Renal pelvis (tissue), 4 donors: Measurements from ENCODE around the gene TNRC18. TPM values are rescaled to one million over a fixed set of nuclear protein-coding genes. Genes with fewer than 3 reads are reported as not detected.
A peak's percentile ranks its signal among the peaks of the same experiment; 100 is the strongest.

ENCODE experiments used
- DNase-seq: peaks from one replicate; pipeline ENCODE4 v3.0.0-alpha.2; 2013
- polyA plus RNA-seq, 3 donors: library from polyadenylated mRNA; unstranded; fragments of 120-200 nt; gene quantifications; one replicate each; pipeline ENCODE4 v1.2.1, GENCODE V29; 2013; ENCODE audit not compliant: insufficient read length in 3 of 3

TNRC18 gene
- polyA plus RNA-seq, 3 donors, result 126 to 150 (median 132) TPM

GRCh38 chr7:5430612-5430947 is 6.9 kb upstream of the TNRC18 start:
- DNase-seq, result no peak

- DNase-seq, result no peak
These were observed 6.4 kb upstream of the TNRC18 start for GRCh38 chr7:5429857-5430611.

- no peak for DNase-seq
These were observed 5.7 kb upstream of the TNRC18 start for GRCh38 chr7:5429253-5429856.

- DNase-seq, result no peak
These were observed 5.0 kb upstream of the TNRC18 start for GRCh38 chr7:5428478-5429252.

- DNase-seq, result no peak
These were observed 2.5 kb upstream of the TNRC18 start for GRCh38 chr7:5426226-5426475.

GRCh38 chr7:5425507-5426225 is 2.0 kb upstream of the TNRC18 start:
- peak; percentile 94 for DNase-seq

GRCh38 chr7:5424749-5425506 is 1.3 kb upstream of the TNRC18 start:
- no peak for DNase-seq

GRCh38 chr7:5423976-5424748 is 528 bp upstream of the TNRC18 start:
- peak; percentile 100 for DNase-seq

- no peak for DNase-seq
These were observed 983 bp downstream of the TNRC18 start for GRCh38 chr7:5422396-5423305.

- no peak for DNase-seq
These were observed 1.8 kb downstream of the TNRC18 start for GRCh38 chr7:5421714-5422395.

- DNase-seq, result no peak
These were observed 2.5 kb downstream of the TNRC18 start for GRCh38 chr7:5420881-5421713.

GRCh38 chr7:5420067-5420880 is 3.4 kb downstream of the TNRC18 start:
- no peak for DNase-seq

- DNase-seq, result no peak
These were observed 4.0 kb downstream of the TNRC18 start for GRCh38 chr7:5419539-5420066.

- no peak for DNase-seq
These were observed 5.4 kb downstream of the TNRC18 start for GRCh38 chr7:5418285-5418582.

- DNase-seq, result no peak
These were observed 6.2 kb downstream of the TNRC18 start for GRCh38 chr7:5417106-5418071.

GRCh38 chr7:5414916-5415315 is 8.7 kb downstream of the TNRC18 start:
- no peak for DNase-seq
